Panc1 (cell line): ENCODE data around the gene SGPP2. TPM values are rescaled to one million over a fixed set of nuclear protein-coding genes. Genes with fewer than 3 reads are reported as not detected.

Source experiments
- ATAC-seq: fragments of 200-7000 bp; cut with Tn5 transposase; 2 replicates; pipeline ENCODE4 v1.9.1; 2020; ENCODE audit warnings: mild to moderate bottlenecking, moderate library complexity
- BruUV-seq: library from RNA; stranded (reverse); fragments of 400-500 nt; replicated peaks from 2 replicates; lab custom pipeline; 2021; lab: Mats Ljungman, UMichigan
- CTCF ChIA-PET: fragments of 300-600 bp; sonication (Branson Sonifier 250); formaldehyde crosslinking; loops from one replicate; lab custom pipeline; 2022; ENCODE audit warnings: antibody characterized with exemption; lab: Charles Lee
- POLR2A ChIA-PET: fragments of 300-600 bp; sonication (Branson Sonifier 250); formaldehyde crosslinking; loops from one replicate; lab custom pipeline; 2022; ENCODE audit warnings: antibody characterized with exemption; lab: Charles Lee
- DNase-seq: peaks from one replicate; pipeline ENCODE4 v3.0.0-alpha.2; 2010; ENCODE audit warnings: low read depth, low spot score
- H3K27ac ChIP-seq: 2 replicates; pipeline ENCODE4 v1.5.1; 2011; ENCODE audit warnings: mild to moderate bottlenecking, low read length, inconsistent platforms
- H3K27me3 ChIP-seq: fragments of 200-500 bp; sonication (Bioruptor generic); 2 replicates; pipeline ENCODE4 v1.6.0; 2014; ENCODE audit warnings: low read length, inconsistent platforms; ENCODE audit not compliant: control insufficient read depth, insufficient read depth
- H3K36me3 ChIP-seq: fragments of 200-500 bp; sonication (Bioruptor generic); 2 replicates; pipeline ENCODE4 v1.5.1; 2014; ENCODE audit warnings: inconsistent platforms, mild to moderate bottlenecking, low read length, moderate library complexity; ENCODE audit not compliant: control insufficient read depth, insufficient read depth
- H3K4me1 ChIP-seq: 2 replicates; pipeline ENCODE4 v1.5.1; 2011; ENCODE audit warnings: inconsistent platforms, mild to moderate bottlenecking, low read length, moderate library complexity; ENCODE audit not compliant: control insufficient read depth, insufficient read depth
- H3K4me3 ChIP-seq, 2 experiments: 2 replicates each; pipeline ENCODE4 v1.5.1; 2011 to 2012; ENCODE audit warnings: low read depth in 2 of 2, low read length in 2 of 2, mild to moderate bottlenecking in 2 of 2, inconsistent platforms in 1 of 2, moderate library complexity in 1 of 2
- H3K9me3 ChIP-seq: fragments of 200-500 bp; sonication (Bioruptor generic); 2 replicates; pipeline ENCODE4 v1.5.1; 2014; ENCODE audit warnings: low read depth, mild to moderate bottlenecking, inconsistent platforms, low read length, moderate library complexity; ENCODE audit not compliant: control insufficient read depth, insufficient read depth
- CTCF ChIP-seq: fragments of 450-650 bp; IDR thresholded peaks from 2 replicates; pipeline ENCODE4 v1.5.1; 2017; ENCODE audit warnings: mild to moderate bottlenecking
- POLR2AphosphoS5 ChIP-seq: IDR thresholded peaks from 2 replicates; pipeline ENCODE4 v1.6.1; 2012; ENCODE audit warnings: mild to moderate bottlenecking, low read depth, low read length, moderate library complexity
- REST ChIP-seq, 2 experiments: IDR thresholded peaks; 2 replicates each; pipeline ENCODE4 v1.6.1; 2011 to 2012; ENCODE audit warnings: low read depth in 2 of 2, control low read depth in 1 of 2, low read length in 1 of 2, mild to moderate bottlenecking in 1 of 2, moderate library complexity in 1 of 2; ENCODE audit not compliant: insufficient read depth in 1 of 2
- SIN3A ChIP-seq: IDR thresholded peaks from 2 replicates; pipeline ENCODE4 v1.6.1; 2012; ENCODE audit warnings: low read depth, mild to moderate bottlenecking, low read length, moderate library complexity, borderline replicate concordance; ENCODE audit not compliant: insufficient read depth
- TCF7L2 ChIP-seq: IDR thresholded peaks from 2 replicates; pipeline ENCODE4 v1.6.1; 2011; ENCODE audit warnings: mild to moderate bottlenecking, low read depth, low read length, inconsistent platforms
- in situ Hi-C: cut with HindIII; loops from 2 replicates; pipeline ENCODE4 v1.10.0; 2016; ENCODE audit warnings: low sequenced_read_pairs, low pct_unique_long_range_greater_than_20kb
- intact Hi-C: fragments of 100-400 bp; cut with micrococcal nuclease; formaldehyde crosslinking; loops from one replicate; pipeline ENCODE4 v1.10.0; 2022; ENCODE audit not compliant: unreplicated experiment
- total RNA-seq: library from RNA; stranded (reverse); gene quantifications from one replicate; pipeline ENCODE4 v1.2.1, GENCODE V29; 2021; ENCODE audit not compliant: unreplicated experiment

Gene SGPP2
- total RNA-seq, 1 experiment from 2014 or later: 0.05 TPM

- Histone ChIP-seq H3K4me3 (no peak overlapping the region), H3K27ac (no peak overlapping the region), H3K27me3 (no peaks in the 10 kb centered on the region; the same call in none of the 2 replicates), H3K36me3 (no peaks in the 10 kb centered on the region), H3K9me3 (no peaks in the 10 kb centered on the region), H3K4me1 (no peaks in the 10 kb centered on the region)
- no TSS peak for BruUV-seq
- ATAC-seq (no peak), DNase-seq (no peak)
- CTCF ChIA-PET: no interaction called here
- intact Hi-C loops: no loop called here
- TF ChIP-seq POLR2AphosphoS5 (no peak), SIN3A (no peak), REST (IDR thresholded peaks at IDR 0.05; ENCODE audit: insufficient read depth in 1 of 2, low read depth in 2 of 2, low read length in 1 of 2) (no peak)
- in situ Hi-C loops: no loop called here
- POLR2A ChIA-PET: no interaction called here
Measured at GRCh38 chr2:222495388-222495787, 71.0 kb downstream of the SGPP2 start.

- Histone ChIP-seq H3K9me3 (no peaks in the 10 kb centered on the region), H3K27ac (no peak overlapping the region), H3K36me3 (no peaks in the 10 kb centered on the region), H3K27me3 (no peaks in the 10 kb centered on the region; the same call in none of the 2 replicates), H3K4me1 (no peaks in the 10 kb centered on the region), H3K4me3 (no peak overlapping the region)
- CTCF ChIA-PET: no interaction called here
- intact Hi-C loops: no loop called here
- in situ Hi-C loops: no loop called here
- BruUV-seq: no TSS peak
- TF ChIP-seq TCF7L2: no peak
- POLR2A ChIA-PET: no interaction called here
- DNase-seq: no peak
- ATAC-seq: no peak
Measured at GRCh38 chr2:222499226-222499625, 74.9 kb downstream of the SGPP2 start.

GRCh38 chr2:222504191-222504590, 79.8 kb downstream of the SGPP2 start:
- Histone ChIP-seq H3K27ac (no peak overlapping the region), H3K36me3 (no peaks in the 10 kb centered on the region), H3K27me3 (no peaks in the 10 kb centered on the region), H3K9me3 (no peaks in the 10 kb centered on the region), H3K4me1 (no peaks in the 10 kb centered on the region), H3K4me3 (no peak overlapping the region)
- in situ Hi-C loops: no loop called here
- DNase-seq: no peak
- no peak for ATAC-seq
- TF ChIP-seq POLR2AphosphoS5 (no peak), SIN3A (no peak), CTCF (no peak), TCF7L2 (no peak), REST (IDR thresholded peaks at IDR 0.05; ENCODE audit: insufficient read depth in 1 of 2, low read depth in 2 of 2, low read length in 1 of 2) (no peak)
- POLR2A ChIA-PET: no interaction called here
- no TSS peak for BruUV-seq
- CTCF ChIA-PET: no interaction called here
- intact Hi-C loops: no loop called here
